Measurements from ENCODE around the gene POFUT1.

GRCh38 chr20:32235331-32236047 is 27.8 kb downstream of the POFUT1 start:
- no peak for TF ChIP-seq CEBPB (tag; IDR thresholded peaks at IDR 0.05)
- no peak for TF ChIP-seq REST (IDR thresholded peaks at IDR 0.05; ENCODE audit: borderline replicate concordance)
- no peak for TF ChIP-seq REST (CRISPR knock-in tag; IDR thresholded peaks at IDR 0.05; ENCODE audit: low read depth)
- no peak for TF ChIP-seq CTCF (IDR thresholded peaks at IDR 0.05 in 2 of 3, conservative IDR thresholded peaks at IDR 0.05 in 1 of 3; ENCODE audit: insufficient read depth in 2 of 3, low read depth in 1 of 3, low read length in 3 of 3)
- TF ChIP-seq ATF2 (CRISPR knock-in tag; IDR thresholded peaks at IDR 0.05): no peak
- TF ChIP-seq YBX1 (IDR thresholded peaks at IDR 0.05): no peak
- no peak for TF ChIP-seq SMAD4 (CRISPR knock-in tag; conservative IDR thresholded peaks at IDR 0.05)
- TF ChIP-seq FOSL1 (tag; conservative IDR thresholded peaks at IDR 0.05): no peak
- no peak for TF ChIP-seq SMAD1 (IDR thresholded peaks at IDR 0.05; ENCODE audit: low read depth, low read length, partially characterized antibody)
- TF ChIP-seq EZH2 (IDR thresholded peaks at IDR 0.05; ENCODE audit: borderline replicate concordance, low read depth, low read length): no peak
- TF ChIP-seq EHMT2 (IDR thresholded peaks at IDR 0.05): no peak
- no peak for TF ChIP-seq MLX (CRISPR knock-in tag; conservative IDR thresholded peaks at IDR 0.05)
- no peak for TF ChIP-seq ID3 (CRISPR knock-in tag; IDR thresholded peaks at IDR 0.05)
- TF ChIP-seq ID3 (tag; IDR thresholded peaks at IDR 0.05): no peak

All from K562 (cell line).